ENCODE measurements around the gene TUBGCP6. TPM values are rescaled to one million over a fixed set of nuclear protein-coding genes. Genes with fewer than 3 reads are reported as not detected.
A peak's percentile ranks its signal among the peaks of the same experiment; 100 is the strongest.

The TUBGCP6 gene
- total RNA-seq, 1 donor from 2014 or later = 52.1 TPM

- peak; percentile 45 for DNase-seq (ENCODE audit: low spot score)
- Mint-ChIP-seq H3K36me3 (ENCODE audit: low read depth) (peaks cover 4% of the 10 kb centered on the region), H3K27me3 (ENCODE audit: insufficient read depth) (peaks cover 5% of the 10 kb centered on the region), H3K4me1 (ENCODE audit: low read depth) (peaks cover 4% of the 10 kb centered on the region), H3K9me3 (no peaks in the 10 kb centered on the region), H3K27ac (no peak overlapping the region), H3K4me3 (peak overlapping the region; percentile 45)
- intact Hi-C loops (cut with micrococcal nuclease) = no loop called here
Observed at GRCh38 chr22:50267591-50268390, 23.0 kb upstream of the TUBGCP6 start.

- peaks cover 5% of the 10 kb centered on the region for H3K27me3 Mint-ChIP-seq (ENCODE audit: insufficient read depth)
Observed at GRCh38 chr22:50266994-50267393, 22.2 kb upstream of the TUBGCP6 start.

GRCh38 chr22:50264946-50265669 is 20.3 kb upstream of the TUBGCP6 start:
- Mint-ChIP-seq H3K27me3 (ENCODE audit: insufficient read depth) (peaks cover 6% of the 10 kb centered on the region), H3K4me1 (ENCODE audit: low read depth) (peaks cover 4% of the 10 kb centered on the region), H3K27ac (no peak overlapping the region), H3K9me3 (no peaks in the 10 kb centered on the region), H3K36me3 (ENCODE audit: low read depth) (peaks cover 4% of the 10 kb centered on the region), H3K4me3 (no peak overlapping the region)
- no peak for DNase-seq (ENCODE audit: low spot score)
- intact Hi-C loops (cut with micrococcal nuclease) = no loop called here

More at GRCh38 chr22:50266994-50267393, 22.2 kb upstream of the TUBGCP6 start:
- H3K36me3 Mint-ChIP-seq (ENCODE audit: low read depth) = peaks cover 4% of the 10 kb centered on the region
- H3K4me3 Mint-ChIP-seq = no peak overlapping the region
- peaks cover 4% of the 10 kb centered on the region for H3K4me1 Mint-ChIP-seq (ENCODE audit: low read depth)
- no peaks in the 10 kb centered on the region for H3K9me3 Mint-ChIP-seq
- no peak for DNase-seq (ENCODE audit: low spot score)
- intact Hi-C loops (cut with micrococcal nuclease) = no loop called here
- no peak overlapping the region for H3K27ac Mint-ChIP-seq

DNA sequence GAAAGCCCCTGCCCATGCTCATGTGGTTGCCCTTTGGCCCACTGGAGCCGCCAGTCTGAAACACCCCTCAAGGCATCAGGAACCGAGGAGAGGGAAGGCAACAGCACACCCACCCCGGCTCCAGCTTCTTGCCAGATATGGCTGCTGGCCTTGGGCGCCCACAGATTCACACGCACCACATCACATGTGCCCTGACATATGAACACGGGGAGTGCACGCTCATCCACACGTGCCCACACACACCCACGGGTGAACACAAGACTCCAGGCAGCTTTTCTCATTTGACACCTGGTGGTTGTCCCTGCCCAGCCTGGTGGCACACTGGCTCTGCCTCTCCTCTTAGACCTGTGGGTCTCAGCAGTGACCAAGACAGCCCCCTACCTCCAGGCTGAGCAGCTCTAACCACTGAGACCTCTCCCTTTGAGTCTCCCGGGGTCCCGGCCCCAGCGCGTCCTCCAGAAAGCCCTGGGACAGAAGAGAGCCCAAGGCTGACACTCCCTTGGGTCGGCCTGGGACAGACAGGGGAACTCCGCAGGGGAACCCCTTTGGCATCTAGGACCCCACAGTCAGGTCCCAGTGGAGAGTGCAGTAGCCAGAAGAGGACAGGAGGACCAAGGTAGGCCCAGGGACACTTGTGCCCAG is 19.4 kb upstream of the TUBGCP6 start:
- H3K4me1 Mint-ChIP-seq (ENCODE audit: low read depth) = peaks cover 4% of the 10 kb centered on the region
- intact Hi-C loops (cut with micrococcal nuclease) = no loop called here
- H3K27ac Mint-ChIP-seq = peak overlapping the region; percentile 23
- no peak for DNase-seq (ENCODE audit: low spot score)
- H3K4me3 Mint-ChIP-seq = no peak overlapping the region
- H3K9me3 Mint-ChIP-seq = no peaks in the 10 kb centered on the region
- H3K27me3 Mint-ChIP-seq (ENCODE audit: insufficient read depth) = peaks cover 10% of the 10 kb centered on the region
- peaks cover 4% of the 10 kb centered on the region for H3K36me3 Mint-ChIP-seq (ENCODE audit: low read depth)

- Mint-ChIP-seq H3K27ac (no peak overlapping the region), H3K9me3 (no peaks in the 10 kb centered on the region), H3K27me3 (ENCODE audit: insufficient read depth) (peaks cover 10% of the 10 kb centered on the region), H3K36me3 (ENCODE audit: low read depth) (peaks cover 4% of the 10 kb centered on the region), H3K4me1 (ENCODE audit: low read depth) (peaks cover 1% of the 10 kb centered on the region), H3K4me3 (no peak overlapping the region)
- DNase-seq (ENCODE audit: low spot score) = no peak
- intact Hi-C loops (cut with micrococcal nuclease) = no loop called here
Observed at GRCh38 chr22:50262973-50263617, 18.3 kb upstream of the TUBGCP6 start.

GRCh38 chr22:50262460-50262911 is 17.7 kb upstream of the TUBGCP6 start:
- H3K9me3 Mint-ChIP-seq = no peaks in the 10 kb centered on the region
- peak overlapping the region; percentile 69 for H3K4me3 Mint-ChIP-seq
- H3K27ac Mint-ChIP-seq = no peak overlapping the region
- peaks cover 4% of the 10 kb centered on the region for H3K36me3 Mint-ChIP-seq (ENCODE audit: low read depth)
- intact Hi-C loops (cut with micrococcal nuclease) = no loop called here
- no peaks in the 10 kb centered on the region for H3K4me1 Mint-ChIP-seq (ENCODE audit: low read depth)
- H3K27me3 Mint-ChIP-seq (ENCODE audit: insufficient read depth) = peaks cover 10% of the 10 kb centered on the region
- no peak for DNase-seq (ENCODE audit: low spot score)

DNA sequence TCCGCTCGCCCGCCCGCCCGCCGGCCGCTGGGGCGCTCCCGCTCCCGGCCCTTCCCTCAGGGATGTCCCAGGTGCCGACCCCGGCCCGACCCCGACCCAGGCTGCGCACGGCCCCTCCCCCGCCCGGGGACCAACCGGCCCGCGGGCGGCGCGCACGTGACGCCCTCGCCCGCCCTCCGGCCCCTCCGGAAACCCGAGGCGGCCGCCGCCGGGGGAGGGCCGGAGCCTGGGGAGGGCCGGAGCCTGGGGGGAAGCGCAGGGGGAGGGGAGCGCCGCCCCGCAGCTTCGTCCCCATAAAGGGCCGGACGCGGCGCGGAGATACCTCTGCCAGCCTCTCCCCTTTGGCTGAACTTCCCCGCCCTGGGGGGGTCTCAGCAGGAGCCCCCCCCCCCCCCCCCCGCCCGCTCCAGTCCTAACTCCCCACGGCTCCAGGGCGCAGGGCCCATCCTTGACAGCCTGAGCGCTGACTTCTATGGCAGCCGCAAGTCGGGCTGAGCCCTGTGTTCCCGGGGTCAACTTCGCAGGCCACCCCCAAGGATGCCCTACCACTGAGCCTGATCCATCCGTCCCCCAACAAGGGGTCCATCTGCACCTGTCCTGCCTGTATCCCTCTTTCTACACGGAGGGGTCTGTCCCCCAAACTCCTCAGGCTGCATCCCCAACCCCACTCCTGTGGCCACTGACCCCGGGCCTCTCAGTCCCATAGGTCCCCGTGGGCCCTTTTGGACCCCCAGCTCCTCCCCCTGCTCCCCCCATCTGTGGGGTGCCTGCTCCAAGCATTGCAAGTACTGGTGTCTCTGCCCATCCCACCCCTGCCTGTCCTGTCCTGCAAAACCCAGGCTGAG is 17.0 kb upstream of the TUBGCP6 start, which contains the start of gene MAPK12:
Gene MAPK12, minus strand, starts transcription at position 69 of the 845 bp plus-strand sequence. CDS start 174 bp downstream, outside the sequence.
- H3K36me3 Mint-ChIP-seq (ENCODE audit: low read depth) = peaks cover 4% of the 10 kb centered on the region

DNA sequence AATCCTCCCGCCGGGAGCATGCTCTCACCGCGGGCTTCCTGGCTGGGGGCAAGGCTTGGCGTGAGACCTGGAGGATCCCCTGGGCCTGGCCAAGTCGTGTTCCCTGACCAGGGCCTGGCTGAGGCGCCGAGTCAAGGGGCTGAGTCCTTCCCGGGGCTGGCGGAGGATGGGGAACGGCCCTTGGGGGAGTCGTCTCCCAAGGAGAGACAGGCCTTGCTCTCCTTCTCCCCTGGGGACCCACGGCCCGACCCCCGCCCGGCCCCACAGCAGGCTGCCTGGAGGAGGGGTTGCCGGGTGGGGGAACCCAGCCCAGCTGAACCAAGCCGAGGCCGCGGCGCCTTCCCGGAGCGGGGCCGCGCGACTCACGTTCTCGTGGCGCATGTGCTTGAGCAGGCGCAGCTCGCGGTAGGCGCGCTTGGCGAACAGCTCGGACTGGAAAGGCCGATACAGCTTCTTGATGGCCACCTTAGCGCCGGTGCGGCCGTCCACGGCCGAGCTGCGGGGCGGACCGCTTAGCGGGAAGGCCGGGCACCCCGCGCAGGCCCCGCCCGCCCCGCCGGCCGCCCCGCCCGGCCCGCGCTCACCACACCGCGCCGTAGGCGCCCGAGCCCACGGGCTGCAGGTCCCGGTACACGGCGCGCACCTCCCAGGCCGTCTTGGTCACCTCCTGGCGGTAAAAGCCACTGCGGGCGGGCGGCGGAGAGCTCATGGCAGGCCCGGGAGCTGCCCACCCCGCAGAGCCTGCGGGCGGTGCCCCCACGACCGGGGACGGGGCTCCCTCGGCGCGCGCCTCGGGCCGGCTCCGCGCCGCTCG is 16.2 kb upstream of the TUBGCP6 start:
- Mint-ChIP-seq H3K9me3 (no peaks in the 10 kb centered on the region), H3K4me1 (ENCODE audit: low read depth) (no peaks in the 10 kb centered on the region), H3K36me3 (ENCODE audit: low read depth) (peaks cover 4% of the 10 kb centered on the region), H3K4me3 (peak overlapping the region; percentile 39), H3K27ac (no peak overlapping the region), H3K27me3 (ENCODE audit: insufficient read depth) (peaks cover 10% of the 10 kb centered on the region)
- DNase-seq (ENCODE audit: low spot score) = no peak
- intact Hi-C loops (cut with micrococcal nuclease) = no loop called here

More for the DNA sequence above, 17.0 kb upstream of the TUBGCP6 start, which contains the start of gene MAPK12:
- intact Hi-C loops (cut with micrococcal nuclease) = no loop called here
- Mint-ChIP-seq H3K27ac (no peak within 1 kb of the TSS), H3K27me3 (ENCODE audit: insufficient read depth) (peaks cover 10% of the 10 kb centered on the region), H3K4me1 (ENCODE audit: low read depth) (no peaks in the 10 kb centered on the region), H3K4me3 (peak within 1 kb of the TSS; percentile 69), H3K9me3 (no peaks in the 10 kb centered on the region)
- no peak for DNase-seq (ENCODE audit: low spot score)

GRCh38 chr22:50260434-50260800 is 15.6 kb upstream of the TUBGCP6 start:
- no peaks in the 10 kb centered on the region for H3K9me3 Mint-ChIP-seq
- peaks cover 4% of the 10 kb centered on the region for H3K36me3 Mint-ChIP-seq (ENCODE audit: low read depth)
- DNase-seq (ENCODE audit: low spot score) = no peak
- no peak overlapping the region for H3K27ac Mint-ChIP-seq
- peaks cover 10% of the 10 kb centered on the region for H3K27me3 Mint-ChIP-seq (ENCODE audit: insufficient read depth)
- peak overlapping the region; percentile 39 for H3K4me3 Mint-ChIP-seq
- intact Hi-C loops (cut with micrococcal nuclease) = no loop called here
- H3K4me1 Mint-ChIP-seq (ENCODE audit: low read depth) = no peaks in the 10 kb centered on the region

GRCh38 chr22:50259302-50259701 is 14.5 kb upstream of the TUBGCP6 start:
- intact Hi-C loops (cut with micrococcal nuclease) = no loop called here
- H3K27ac Mint-ChIP-seq = no peak overlapping the region
- H3K4me3 Mint-ChIP-seq = peak overlapping the region; percentile 47

More at GRCh38 chr22:50259302-50259701, 14.5 kb upstream of the TUBGCP6 start:
- no peaks in the 10 kb centered on the region for H3K36me3 Mint-ChIP-seq (ENCODE audit: low read depth)
- H3K4me1 Mint-ChIP-seq (ENCODE audit: low read depth) = no peaks in the 10 kb centered on the region
- no peaks in the 10 kb centered on the region for H3K9me3 Mint-ChIP-seq
- no peak for DNase-seq (ENCODE audit: low spot score)
- peaks cover 10% of the 10 kb centered on the region for H3K27me3 Mint-ChIP-seq (ENCODE audit: insufficient read depth)
